ENCODE results near the gene FGD4. TPM values are rescaled to one million over a fixed set of nuclear protein-coding genes. Genes with fewer than 3 reads are reported as not detected.

Gene FGD4
- total and polyA plus RNA-seq, 9 of the 15 experiments (the other 6 are each of a cell fraction or from before 2014, with no cell fraction given), result 0.05 to 0.51 (median 0.27) TPM

- Histone ChIP-seq H3K27ac (ENCODE audit: extremely low read depth, low read depth, low read length) (no peak overlapping the region), H4K20me1 (replicated peaks; ENCODE audit: control insufficient read depth, insufficient read depth, low read length) (no peaks in the 10 kb centered on the region), H3K36me3 (ENCODE audit: control insufficient read depth, insufficient read depth, low read length) (no peaks in the 10 kb centered on the region), H3K9me1 (ENCODE audit: control insufficient read depth, insufficient read depth, low read length) (no peaks in the 10 kb centered on the region), H3K4me3 (no peak overlapping the region), H3K79me2 (ENCODE audit: control insufficient read depth, insufficient read depth, low read length) (no peaks in the 10 kb centered on the region), H3K27me3 (ENCODE audit: control insufficient read depth in 2 of 2, insufficient read depth in 2 of 2, low read length in 2 of 2) (peaks cover 10 to 21% of the 10 kb centered on the region in 2 experiments; a peak in 4 of 5 replicates), H3K4me1 (replicated peaks in 1 of 2; ENCODE audit: control insufficient read depth in 2 of 2, insufficient read depth in 2 of 2, low read length in 2 of 2) (no peaks in the 10 kb centered on the region), H2AFZ (ENCODE audit: low read depth, low read length) (no peak overlapping the region), H3K9me3 (replicated peaks; ENCODE audit: control insufficient read depth, insufficient read depth, low read depth, low read length) (no peaks in the 10 kb centered on the region), H3K9ac (ENCODE audit: insufficient read depth in 1 of 2, low read depth in 2 of 2, low read length in 2 of 2) (no peak overlapping the region), H3K4me2 (ENCODE audit: insufficient read depth, low read length) (no peak overlapping the region)
- ChIA-PET POLR2A (interaction anchor here (0.7 kb wide), 1 partner anchor 1381 kb away, joined by 3 read pairs; no protein-coding TSS in a partner anchor), CTCF (ENCODE audit: low intra/inter-chr PET ratio) (no interaction called here)
- in situ Hi-C loops (cut with MboI) (no loop called here), intact Hi-C loops (cut with micrococcal nuclease) (no loop called here)
- DNase-seq (ENCODE audit: extremely low read depth in 1 of 4, low spot score in 3 of 4) (no peak), ATAC-seq (no peak), FAIRE-seq (no peak)
- 5% methylated on average over 3 of the region's 3 CpGs for WGBS (ENCODE audit: insufficient coverage, low coverage, missing lambda C conversion rate)
- TF ChIP-seq TRIM25 (IDR thresholded peaks at IDR 0.05; ENCODE audit: borderline replicate concordance) (no peak), SOX6 (IDR thresholded peaks at IDR 0.05) (no peak)
- no TSS peak for BruUV-seq (replicated peaks)
Observed at GRCh38 chr12:32605326-32606095, 206.2 kb downstream of the FGD4 start.

- POLR2A ChIA-PET, result no interaction called here
- no peaks in the 10 kb centered on the region for H3K36me3 ChIP-seq (ENCODE audit: control insufficient read depth, insufficient read depth, low read length)
- CTCF ChIA-PET (ENCODE audit: low intra/inter-chr PET ratio), result no interaction called here
- ATAC-seq, result no peak
- H4K20me1 ChIP-seq (replicated peaks; ENCODE audit: control insufficient read depth, insufficient read depth, low read length), result no peaks in the 10 kb centered on the region
- H3K4me3 ChIP-seq, result no peak overlapping the region
- no peaks in the 10 kb centered on the region for H3K4me1 ChIP-seq (replicated peaks in 1 of 2; ENCODE audit: control insufficient read depth in 2 of 2, insufficient read depth in 2 of 2, low read length in 2 of 2)
- H3K9ac ChIP-seq (ENCODE audit: insufficient read depth in 1 of 2, low read depth in 2 of 2, low read length in 2 of 2), result no peak overlapping the region
- in situ Hi-C loops (cut with MboI) (no loop called here), intact Hi-C loops (cut with micrococcal nuclease) (no loop called here)
- no peak overlapping the region for H3K4me2 ChIP-seq (ENCODE audit: insufficient read depth, low read length)
- H3K9me1 ChIP-seq (ENCODE audit: control insufficient read depth, insufficient read depth, low read length), result no peaks in the 10 kb centered on the region
- FAIRE-seq, result no peak
- H3K27me3 ChIP-seq (ENCODE audit: control insufficient read depth in 2 of 2, insufficient read depth in 2 of 2, low read length in 2 of 2), result peaks cover 10 to 22% of the 10 kb centered on the region in 2 experiments; a peak in 4 of 5 replicates
- no peak overlapping the region for H2AFZ ChIP-seq (ENCODE audit: low read depth, low read length)
- no TSS peak for BruUV-seq (replicated peaks)
- DNase-seq (ENCODE audit: extremely low read depth in 1 of 4, low spot score in 3 of 4), result no peak
- no peaks in the 10 kb centered on the region for H3K9me3 ChIP-seq (replicated peaks; ENCODE audit: control insufficient read depth, insufficient read depth, low read depth, low read length)
- no peaks in the 10 kb centered on the region for H3K79me2 ChIP-seq (ENCODE audit: control insufficient read depth, insufficient read depth, low read length)
- H3K27ac ChIP-seq (ENCODE audit: extremely low read depth, low read depth, low read length), result no peak overlapping the region
- WGBS (ENCODE audit: insufficient coverage, low coverage, missing lambda C conversion rate), result 14% methylated on average over 2 of the region's 2 CpGs
- TF ChIP-seq ZNF316 (IDR thresholded peaks at IDR 0.05) (no peak), TCFL5 (CRISPR knock-in tag; conservative IDR thresholded peaks at IDR 0.05) (no peak), HDAC2 (IDR thresholded peaks at IDR 0.05) (no peak), JUN (IDR thresholded peaks at IDR 0.05; ENCODE audit: borderline replicate concordance, low read depth, low read length) (no peak), JUN (CRISPR knock-in tag; IDR thresholded peaks at IDR 0.05; ENCODE audit: borderline replicate concordance) (no peak), GTF2B (IDR thresholded peaks at IDR 0.05; ENCODE audit: extremely low read depth, insufficient read length) (no peak), NFE2L1 (tag; IDR thresholded peaks at IDR 0.05; ENCODE audit: borderline replicate concordance, low read depth) (no peak), PREB (CRISPR knock-in tag; IDR thresholded peaks at IDR 0.05) (no peak), TFAM (CRISPR knock-in tag; conservative IDR thresholded peaks at IDR 0.05) (no peak), BCL6 (CRISPR knock-in tag; IDR thresholded peaks at IDR 0.05) (no peak), DNMT1 (IDR thresholded peaks at IDR 0.05) (no peak)
Observed at GRCh38 chr12:32606443-32606842, 207.1 kb downstream of the FGD4 start.

Measured in K562 (cell line).